ENCODE results near the gene DIDO1.

GRCh38 chr20:62829231-62830230 is 96.8 kb downstream of the DIDO1 start:
- TF ChIP-seq CTCF (CRISPR knock-in tag; IDR thresholded peaks at IDR 0.05) = no peak
- no peak for TF ChIP-seq ZNF616 (CRISPR knock-in tag; IDR thresholded peaks at IDR 0.05; ENCODE audit: low read depth)
- no peak for TF ChIP-seq ZBTB49 (CRISPR knock-in tag; IDR thresholded peaks at IDR 0.05; ENCODE audit: borderline replicate concordance)
- no peak for TF ChIP-seq TAF15 (IDR thresholded peaks at IDR 0.05; ENCODE audit: low read depth, low read length, poor library complexity, severe bottlenecking)
- no peak for TF ChIP-seq ARHGAP35 (CRISPR knock-in tag; IDR thresholded peaks at IDR 0.05; ENCODE audit: borderline replicate concordance)
- TF ChIP-seq HDAC1 (CRISPR knock-in tag; IDR thresholded peaks at IDR 0.05) = no peak
- no peak for TF ChIP-seq ARNTL (CRISPR knock-in tag; IDR thresholded peaks at IDR 0.05)
- TF ChIP-seq ZNF234 (CRISPR knock-in tag; conservative IDR thresholded peaks at IDR 0.05) = no peak

All from HepG2 (cell line).